ENCODE results near the gene OR8B3. TPM values are rescaled to one million over a fixed set of nuclear protein-coding genes. Genes with fewer than 3 reads are reported as not detected.

OR8B3 gene
- polyA plus RNA-seq, 1 donor (not counting 4 experiments of a cell fraction or from before 2014, with no cell fraction given), result not detected

DNA sequence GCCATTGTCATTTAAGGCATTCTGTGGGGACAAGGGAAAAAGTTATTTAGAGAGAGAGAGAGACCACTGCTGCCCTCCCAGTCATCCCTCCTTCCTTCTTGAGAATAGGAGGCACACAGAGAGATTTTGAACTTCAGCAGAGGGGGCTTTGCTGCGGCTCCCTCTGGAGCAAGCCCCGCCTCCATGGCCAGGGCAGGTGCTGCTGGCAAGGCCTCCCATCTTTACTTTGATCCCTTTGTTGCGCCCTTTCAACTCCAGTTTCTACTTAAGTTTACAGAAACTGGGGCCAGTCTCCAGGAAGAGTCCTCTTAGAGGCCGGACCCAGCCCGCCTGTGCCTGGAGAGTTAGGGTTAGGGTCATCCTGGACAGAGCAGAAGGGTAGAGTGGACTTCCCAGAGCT, 42.3 kb upstream of the OR8B3 start:
- DNase-seq (ENCODE audit: low read depth, low spot score) (no peak), FAIRE-seq (no peak)
- no peak overlapping the region for H3K27ac ChIP-seq (ENCODE audit: control insufficient read depth, insufficient read depth, low read length)
- H3K4me3 ChIP-seq (ENCODE audit: control insufficient read depth in 2 of 3, extremely low read depth in 1 of 3, insufficient read depth in 2 of 3, low read depth in 1 of 3, low read length in 3 of 3), result no peak overlapping the region
- no peaks in the 10 kb centered on the region for H3K9me1 ChIP-seq (ENCODE audit: control insufficient read depth, extremely low read depth, insufficient read depth, low read length)
- H3K79me2 ChIP-seq (ENCODE audit: control insufficient read depth, insufficient read depth, low read length), result no peaks in the 10 kb centered on the region
- H2AFZ ChIP-seq (ENCODE audit: control insufficient read depth, low read length), result no peak overlapping the region
- no peaks in the 10 kb centered on the region for H3K27me3 ChIP-seq (ENCODE audit: control insufficient read depth, extremely low read depth, insufficient read depth, low read length)
- no peak overlapping the region for H3K9ac ChIP-seq (ENCODE audit: control insufficient read depth, extremely low read depth, insufficient read depth, low read length)
- no peaks in the 10 kb centered on the region for H3K4me1 ChIP-seq (ENCODE audit: control insufficient read depth, extremely low read depth, insufficient read depth, low read length)
- H3K4me2 ChIP-seq (ENCODE audit: control insufficient read depth, extremely low read depth, insufficient read depth, low read depth, low read length), result no peak overlapping the region
- dilution Hi-C loops (cut with MboI; ENCODE audit: extremely low pct_ligation_motif_present, low sequenced_read_pairs), result no loop called here
- no peaks in the 10 kb centered on the region for H3K9me3 ChIP-seq (ENCODE audit: control insufficient read depth, low read depth, low read length)
- H4K20me1 ChIP-seq (ENCODE audit: control insufficient read depth, extremely low read depth, insufficient read depth, low read length), result no peaks in the 10 kb centered on the region
- TF ChIP-seq, protein P1, sequence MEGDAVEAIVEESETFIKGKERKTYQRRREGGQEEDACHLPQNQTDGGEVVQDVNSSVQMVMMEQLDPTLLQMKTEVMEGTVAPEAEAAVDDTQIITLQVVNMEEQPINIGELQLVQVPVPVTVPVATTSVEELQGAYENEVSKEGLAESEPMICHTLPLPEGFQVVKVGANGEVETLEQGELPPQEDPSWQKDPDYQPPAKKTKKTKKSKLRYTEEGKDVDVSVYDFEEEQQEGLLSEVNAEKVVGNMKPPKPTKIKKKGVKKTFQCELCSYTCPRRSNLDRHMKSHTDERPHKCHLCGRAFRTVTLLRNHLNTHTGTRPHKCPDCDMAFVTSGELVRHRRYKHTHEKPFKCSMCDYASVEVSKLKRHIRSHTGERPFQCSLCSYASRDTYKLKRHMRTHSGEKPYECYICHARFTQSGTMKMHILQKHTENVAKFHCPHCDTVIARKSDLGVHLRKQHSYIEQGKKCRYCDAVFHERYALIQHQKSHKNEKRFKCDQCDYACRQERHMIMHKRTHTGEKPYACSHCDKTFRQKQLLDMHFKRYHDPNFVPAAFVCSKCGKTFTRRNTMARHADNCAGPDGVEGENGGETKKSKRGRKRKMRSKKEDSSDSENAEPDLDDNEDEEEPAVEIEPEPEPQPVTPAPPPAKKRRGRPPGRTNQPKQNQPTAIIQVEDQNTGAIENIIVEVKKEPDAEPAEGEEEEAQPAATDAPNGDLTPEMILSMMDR (optimal IDR thresholded peaks at IDR 0.05 in 1 of 3, IDR thresholded peaks at IDR 0.05 in 1 of 3, conservative IDR thresholded peaks at IDR 0.05 in 1 of 3; ENCODE audit: extremely low read depth in 1 of 3, insufficient read depth in 2 of 3, low read length in 3 of 3), result no peak
- TF ChIP-seq EZH2 (IDR thresholded peaks at IDR 0.05; ENCODE audit: low read length), result no peak
- H3K36me3 ChIP-seq (ENCODE audit: control insufficient read depth in 2 of 2, extremely low read depth in 1 of 2, insufficient read depth in 2 of 2, low read length in 2 of 2), result no peaks in the 10 kb centered on the region

- no peaks in the 10 kb centered on the region for H3K9me1 ChIP-seq (ENCODE audit: control insufficient read depth, extremely low read depth, insufficient read depth, low read length)
- no peak overlapping the region for H3K9ac ChIP-seq (ENCODE audit: control insufficient read depth, extremely low read depth, insufficient read depth, low read length)
- no peak overlapping the region for H3K4me3 ChIP-seq (ENCODE audit: control insufficient read depth in 2 of 3, extremely low read depth in 1 of 3, insufficient read depth in 2 of 3, low read depth in 1 of 3, low read length in 3 of 3)
- FAIRE-seq, result no peak
- H3K4me2 ChIP-seq (ENCODE audit: control insufficient read depth, extremely low read depth, insufficient read depth, low read depth, low read length), result no peak overlapping the region
- H3K27me3 ChIP-seq (ENCODE audit: control insufficient read depth, extremely low read depth, insufficient read depth, low read length), result no peaks in the 10 kb centered on the region
- no peak for TF ChIP-seq EZH2 (IDR thresholded peaks at IDR 0.05; ENCODE audit: low read length)
- TF ChIP-seq, protein P1 (optimal IDR thresholded peaks at IDR 0.05 in 1 of 3, IDR thresholded peaks at IDR 0.05 in 1 of 3, conservative IDR thresholded peaks at IDR 0.05 in 1 of 3; ENCODE audit: extremely low read depth in 1 of 3, insufficient read depth in 2 of 3, low read length in 3 of 3), result no peak
- H3K36me3 ChIP-seq (ENCODE audit: control insufficient read depth in 2 of 2, extremely low read depth in 1 of 2, insufficient read depth in 2 of 2, low read length in 2 of 2), result no peaks in the 10 kb centered on the region
- no peaks in the 10 kb centered on the region for H3K9me3 ChIP-seq (ENCODE audit: control insufficient read depth, low read depth, low read length)
- no peak overlapping the region for H3K27ac ChIP-seq (ENCODE audit: control insufficient read depth, insufficient read depth, low read length)
- no peak for DNase-seq (ENCODE audit: low read depth, low spot score)
- dilution Hi-C loops (cut with MboI; ENCODE audit: extremely low pct_ligation_motif_present, low sequenced_read_pairs), result no loop called here
- H4K20me1 ChIP-seq (ENCODE audit: control insufficient read depth, extremely low read depth, insufficient read depth, low read length), result no peaks in the 10 kb centered on the region
- no peaks in the 10 kb centered on the region for H3K79me2 ChIP-seq (ENCODE audit: control insufficient read depth, insufficient read depth, low read length)
- no peaks in the 10 kb centered on the region for H3K4me1 ChIP-seq (ENCODE audit: control insufficient read depth, extremely low read depth, insufficient read depth, low read length)
- H2AFZ ChIP-seq (ENCODE audit: control insufficient read depth, low read length), result no peak overlapping the region
Measured at GRCh38 chr11:124440608-124441007, 41.8 kb upstream of the OR8B3 start.

All from keratinocyte (primary cell).